ENCODE measurements around the gene DNAAF8.
"Not testable (repeated sequence)": the region's sequence is repeated elsewhere in the genome, so short reads cannot be mapped to it uniquely, and the experiment has no call there.

The DNAAF8 gene

DNA sequence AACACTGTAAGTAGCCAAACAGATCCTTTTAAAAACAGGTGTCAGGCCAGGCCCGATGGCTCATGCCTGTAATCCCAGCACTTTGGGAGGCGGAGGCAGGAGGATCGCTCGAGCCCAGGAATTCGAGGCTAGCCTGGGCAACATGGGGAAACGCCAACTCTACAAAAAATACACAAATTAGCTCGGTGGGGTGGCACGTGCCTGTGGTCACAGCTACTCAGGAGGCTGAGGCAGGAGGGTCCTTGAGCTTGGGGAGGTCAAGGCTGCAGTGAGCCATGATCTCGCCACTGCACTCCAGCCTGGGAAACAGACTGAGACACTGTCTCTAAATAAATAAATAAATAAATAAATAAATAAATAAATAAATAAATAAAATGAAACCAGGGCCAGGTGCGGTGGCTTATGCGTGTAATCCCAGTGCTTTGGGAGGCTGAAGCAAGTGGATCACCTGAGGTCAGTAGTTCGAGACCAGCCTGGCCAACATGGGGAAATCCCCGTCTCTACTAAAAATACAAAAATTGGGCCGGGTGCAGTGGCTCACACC, 50.2 kb downstream of the DNAAF8 start:
- DNase-seq: not testable (repeated sequence)

DNA sequence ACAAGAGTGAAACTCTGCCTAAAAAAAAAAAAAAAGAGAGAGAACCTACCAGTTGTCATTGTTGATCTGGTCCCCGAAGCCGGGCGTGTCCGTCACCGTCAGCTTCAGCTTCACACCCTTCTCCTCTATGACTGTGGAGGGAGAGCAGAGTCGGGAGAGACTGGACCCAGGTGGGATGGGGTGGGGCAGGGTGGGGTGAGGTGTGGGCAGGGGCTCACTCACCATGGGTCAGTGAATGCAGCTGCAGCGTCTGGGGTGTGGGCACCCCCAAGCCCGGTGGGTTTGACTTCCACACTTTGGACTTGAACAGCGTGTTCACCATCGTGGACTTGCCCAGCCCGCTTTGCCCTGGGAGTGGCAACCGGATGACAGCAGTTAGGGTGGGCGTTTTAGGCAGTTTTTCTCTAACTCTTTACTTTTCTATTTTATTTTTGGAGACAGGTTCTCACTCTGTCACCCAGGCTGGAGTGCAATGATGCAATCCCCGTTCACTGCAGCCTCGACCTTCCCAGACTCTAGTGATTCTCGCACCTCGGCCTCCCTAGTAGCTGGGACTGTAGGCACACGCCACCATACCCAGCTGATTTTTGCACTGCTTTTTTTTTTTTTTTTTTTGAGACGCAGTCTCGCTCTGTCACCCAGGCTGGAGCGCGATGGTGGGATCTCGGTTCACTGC, 51.6 kb downstream of the DNAAF8 start:
- no peak for DNase-seq

DNA sequence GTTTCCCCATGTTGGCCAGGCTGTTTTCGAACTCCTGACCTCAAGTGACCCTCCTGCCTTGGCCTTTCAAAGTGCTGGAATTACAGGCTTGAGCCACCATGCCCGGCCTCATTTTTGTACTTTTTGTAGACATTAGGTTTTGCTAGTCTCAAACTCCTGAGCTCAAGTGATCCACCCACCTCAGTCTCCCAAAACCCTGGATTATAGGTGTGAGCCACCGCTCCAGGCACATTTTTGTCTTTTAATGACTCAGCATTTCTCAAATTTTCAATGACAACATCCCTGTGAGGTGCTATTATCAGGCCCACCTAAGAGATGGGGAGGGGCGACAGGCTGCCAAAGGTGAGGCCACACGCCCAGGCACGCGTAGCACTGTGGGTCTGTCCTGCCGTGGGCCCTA, 52.7 kb downstream of the DNAAF8 start:
- DNase-seq: no peak

DNA sequence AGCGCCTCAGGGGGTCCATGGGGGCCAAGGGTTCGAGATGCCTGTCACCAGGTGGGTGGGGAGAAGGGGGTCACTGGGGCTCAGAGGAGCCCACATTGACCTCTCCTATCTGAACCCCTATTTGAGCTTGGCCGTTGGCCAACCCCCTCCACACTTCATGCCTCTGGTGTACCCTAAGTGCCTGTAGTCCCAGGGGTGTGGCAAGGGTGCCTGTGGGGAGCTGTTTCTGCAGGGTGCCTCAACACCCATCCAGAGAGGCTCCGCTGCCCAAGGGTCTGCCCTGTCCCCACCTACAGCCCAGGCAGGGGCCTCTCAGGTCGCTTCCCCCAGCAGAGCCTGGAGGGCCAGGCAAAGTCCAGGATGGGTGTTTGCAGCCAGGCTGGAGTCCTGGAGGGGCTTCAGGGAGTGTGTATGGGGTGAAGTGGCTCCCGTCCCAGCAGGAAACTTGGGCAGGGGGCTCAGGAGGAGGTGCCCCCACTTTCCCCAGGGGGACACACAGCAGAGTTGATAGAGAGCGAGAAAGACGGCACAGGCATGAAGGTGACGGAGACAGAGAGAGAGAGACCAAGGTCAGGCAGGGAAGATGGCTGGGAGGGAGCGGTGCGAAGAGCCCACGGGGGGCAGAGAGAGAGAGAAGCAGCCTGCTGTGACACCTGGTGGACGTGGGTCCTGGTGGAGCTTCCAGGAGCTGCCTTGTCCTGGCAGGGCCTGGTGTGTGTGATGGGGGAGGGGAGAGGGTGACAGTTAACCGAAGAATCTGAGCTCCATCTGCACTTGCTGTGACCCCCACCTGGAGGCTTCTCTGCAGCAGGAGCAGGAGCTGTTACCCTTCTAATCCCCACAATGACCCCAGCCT, 53.5 kb downstream of the DNAAF8 start, which contains the start of gene SEPTIN12:
SEPTIN12 (minus strand) TSS at position 719 of the 856 bp plus-strand sequence; CDS start at position 19, 700 bp downstream.
- peak; percentile 24 to 37 for DNase-seq

DNA sequence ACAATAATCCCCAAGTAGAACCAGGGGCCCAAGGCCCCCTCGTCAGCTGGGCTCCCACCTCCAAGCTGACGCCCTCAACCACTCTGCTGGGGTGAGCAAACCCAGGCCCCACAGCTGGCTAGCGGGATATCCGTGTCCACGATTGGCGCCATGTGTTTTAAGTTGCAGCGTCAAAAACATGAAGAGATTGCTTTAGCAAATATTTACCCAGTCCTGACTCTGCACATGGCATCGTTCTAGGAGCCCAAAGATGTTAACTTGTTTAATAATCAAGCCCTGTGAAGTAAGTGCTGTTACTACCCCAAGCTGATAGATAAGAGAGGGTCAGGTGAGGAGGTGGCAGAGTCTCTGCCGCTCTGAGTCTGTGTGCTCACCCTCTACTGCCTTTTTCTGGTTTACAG, 54.2 kb downstream of the DNAAF8 start:
- DNase-seq: no peak

DNA sequence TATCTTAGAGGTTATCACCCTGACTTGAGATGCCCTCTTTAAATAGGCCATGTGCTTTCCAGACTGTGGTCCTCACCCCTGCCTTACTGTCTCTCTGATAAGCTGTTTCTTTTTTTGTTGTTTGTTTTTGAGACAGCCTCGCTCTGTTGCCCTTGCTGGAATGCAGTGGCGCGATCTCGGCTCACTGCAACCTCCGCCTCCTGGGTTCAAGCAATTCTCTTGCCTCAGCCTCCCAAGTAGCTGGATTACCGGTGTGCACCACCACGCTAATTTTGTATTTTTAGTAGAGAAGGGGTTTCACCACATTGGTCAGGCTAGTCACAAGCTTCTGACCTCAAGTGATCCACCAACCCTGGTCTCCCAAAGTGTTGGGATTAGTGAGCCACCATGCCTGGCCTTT, 54.6 kb downstream of the DNAAF8 start:
- DNase-seq: no peak

DNA sequence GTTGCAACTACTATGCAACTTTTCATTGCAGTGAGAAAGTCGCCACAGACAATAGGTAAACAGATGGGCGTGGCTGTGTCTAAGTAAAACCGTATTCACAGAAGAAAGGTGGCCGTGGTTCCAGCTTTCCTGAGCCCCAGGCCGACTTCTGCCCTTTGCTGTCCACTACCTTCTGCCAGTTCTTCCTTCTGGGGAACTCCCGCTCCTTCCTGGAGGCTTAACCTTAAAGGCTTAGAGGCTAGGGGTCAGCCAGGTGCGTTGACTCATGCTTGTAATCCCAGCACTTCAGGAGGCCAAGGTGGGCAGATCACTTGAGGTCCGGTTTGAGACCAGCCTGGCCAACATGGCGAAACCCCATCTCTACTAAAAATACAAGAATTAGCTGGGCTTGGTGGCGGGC, 55.9 kb downstream of the DNAAF8 start:
- no peak for DNase-seq

DNA sequence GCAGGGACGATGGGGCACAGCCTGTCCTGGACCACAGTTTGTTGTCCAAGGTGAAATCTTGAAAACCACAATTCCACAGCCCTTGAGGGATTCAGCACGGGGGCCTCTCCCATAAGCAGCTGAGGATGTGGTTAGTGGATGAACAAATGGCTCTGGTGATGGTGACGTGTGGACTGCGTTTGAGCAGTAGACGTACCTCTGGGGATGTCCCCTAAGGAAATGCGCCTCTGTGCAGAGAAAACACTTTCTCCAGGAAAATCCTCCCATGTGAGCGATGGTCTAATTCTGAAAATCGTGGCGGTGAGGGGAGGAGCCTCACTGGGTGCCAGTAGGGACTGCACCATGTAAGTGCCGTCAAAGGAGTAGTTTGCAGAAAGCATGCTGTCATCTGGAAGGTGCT, 56.5 kb downstream of the DNAAF8 start:
- DNase-seq: no peak

DNA sequence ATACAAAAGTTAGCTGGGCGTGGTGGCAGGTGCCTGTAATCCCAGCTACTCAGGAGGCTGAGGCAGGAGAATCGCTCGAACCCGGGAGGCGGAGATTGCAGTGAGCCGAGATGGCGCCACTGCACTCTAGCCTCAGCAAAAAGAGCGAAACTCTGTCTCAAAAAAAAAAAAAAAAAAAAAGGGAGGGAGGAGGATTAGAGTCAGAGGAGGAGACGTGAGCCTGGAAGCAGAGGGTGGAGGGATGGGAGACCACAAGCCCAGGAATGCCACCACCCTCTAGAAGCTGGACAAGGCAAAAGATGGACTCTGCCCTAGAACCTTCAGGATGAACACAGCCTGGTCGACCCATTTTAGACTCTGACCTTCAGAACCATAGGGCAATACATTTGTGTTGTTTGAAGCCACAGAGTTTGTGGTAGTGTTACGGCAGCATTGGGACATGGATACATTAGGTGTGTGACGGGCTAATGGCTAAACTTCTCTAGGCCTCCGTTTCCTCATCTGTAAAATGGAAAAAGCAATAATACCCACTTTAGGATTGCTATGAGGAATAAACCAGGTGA, 58.7 kb downstream of the DNAAF8 start:
- DNase-seq: no peak

DNA sequence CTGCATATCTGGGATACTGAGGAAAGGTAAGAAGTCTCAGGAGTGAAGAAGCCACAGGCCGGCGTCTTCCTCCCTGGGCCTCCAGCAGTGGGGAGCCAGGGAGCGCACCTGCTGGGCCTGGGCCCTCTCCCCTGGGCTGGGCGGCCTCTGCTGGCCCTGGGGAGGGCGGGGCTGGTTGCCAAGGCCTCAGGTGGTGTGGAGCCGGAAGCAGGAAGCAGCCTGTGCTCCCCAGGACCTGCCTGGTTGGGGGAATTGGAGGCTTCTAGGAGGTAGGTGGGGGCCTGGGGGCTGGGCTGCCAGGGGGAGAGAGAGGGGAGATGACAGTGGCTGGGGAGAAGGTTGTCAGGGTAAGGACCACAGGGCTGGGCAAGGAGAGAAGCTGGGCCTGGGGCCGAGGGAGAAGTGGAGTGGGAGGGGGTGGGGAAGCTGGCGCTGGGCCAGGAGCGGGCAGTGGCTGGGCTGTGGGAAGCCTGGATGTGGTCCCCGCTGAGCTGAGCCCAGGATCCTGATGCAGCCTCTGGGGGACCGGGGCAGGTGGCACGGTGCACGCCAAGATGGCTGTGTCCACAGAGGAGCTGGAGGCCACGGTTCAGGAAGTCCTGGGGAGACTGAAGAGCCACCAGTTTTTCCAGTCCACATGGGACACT, 61.0 kb downstream of the DNAAF8 start, which contains the start of gene SMIM22:
SMIM22 (plus strand) TSS at position 189 of the 647 bp plus-strand sequence; CDS start at position 555, 366 bp downstream.
- peak; percentile 68 to 70 for DNase-seq

DNA sequence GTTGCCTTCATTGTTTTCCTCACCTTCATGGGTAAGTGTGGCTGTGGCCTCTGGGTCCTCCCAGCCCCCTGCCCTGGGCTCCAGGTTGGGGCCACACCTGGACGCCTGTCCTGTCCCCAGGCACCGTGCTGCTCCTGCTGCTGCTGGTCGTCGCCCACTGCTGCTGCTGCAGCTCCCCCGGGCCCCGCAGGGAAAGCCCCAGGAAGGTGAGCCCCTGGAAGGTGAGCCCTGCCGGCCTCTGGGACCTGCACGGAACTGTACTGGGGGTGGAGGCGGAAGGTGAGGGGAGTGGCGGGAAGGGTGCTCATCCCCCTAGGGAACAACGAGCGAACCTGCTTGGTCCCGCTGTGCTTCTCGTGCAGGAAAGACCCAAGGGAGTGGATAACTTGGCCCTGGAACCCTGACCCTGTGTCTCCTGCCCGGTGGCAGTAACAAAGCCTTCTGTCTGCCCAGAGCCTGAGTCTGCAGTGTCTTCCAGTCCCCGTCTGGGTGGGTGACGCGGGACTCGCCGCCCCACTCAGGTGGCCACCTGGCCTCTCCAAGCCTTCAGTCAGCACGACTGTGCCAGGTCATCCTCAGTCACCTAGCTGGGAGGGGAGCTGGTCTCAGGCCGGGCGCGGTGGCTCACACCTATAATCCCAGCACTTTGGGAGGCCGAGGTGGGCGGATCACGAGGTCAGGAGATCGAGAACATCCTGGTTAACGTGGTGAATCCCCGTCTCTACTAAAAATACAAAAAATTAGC, 61.7 kb downstream of the DNAAF8 start:
- DNase-seq: no peak

DNA sequence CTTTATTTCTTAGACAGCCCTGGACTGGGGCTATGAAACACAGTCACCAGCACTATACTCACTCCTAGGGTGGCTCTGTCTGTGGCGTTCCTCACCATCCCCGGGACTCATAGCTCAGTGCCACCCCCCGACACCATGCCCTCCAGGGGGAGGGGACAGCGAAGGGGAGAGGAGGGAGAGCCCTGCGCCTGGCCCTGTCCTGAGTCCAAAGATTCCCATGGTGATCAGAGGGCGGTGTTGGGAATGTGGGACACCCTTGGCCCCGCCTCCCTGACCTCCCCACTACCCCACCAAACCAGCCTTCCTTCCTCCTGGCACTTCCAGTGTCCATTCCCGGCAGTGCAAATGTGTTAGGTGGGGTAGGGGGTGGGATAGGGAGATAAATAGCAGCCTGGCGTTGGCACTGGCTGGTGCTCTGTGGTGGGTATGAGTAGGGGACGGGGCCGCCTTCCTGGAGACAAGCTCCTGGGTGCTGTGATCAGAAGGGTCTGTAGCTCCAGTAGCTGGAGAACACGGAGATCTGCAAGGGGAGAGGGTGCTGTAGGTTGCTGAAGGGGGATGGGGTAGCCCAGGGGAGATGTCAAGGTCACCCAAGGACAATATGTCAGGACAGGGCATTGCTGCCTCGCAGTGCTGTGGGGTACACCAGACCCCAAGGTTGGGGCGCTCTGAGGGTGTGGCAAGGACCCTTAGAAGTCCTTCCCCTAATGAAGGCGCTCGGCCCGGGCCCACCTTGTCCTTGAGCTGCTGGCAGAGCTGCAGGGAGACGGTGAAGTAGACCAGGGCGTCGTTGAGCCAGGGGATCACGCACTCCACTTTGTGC, 62.9 kb downstream of the DNAAF8 start:
- DNase-seq: no peak

DNA sequence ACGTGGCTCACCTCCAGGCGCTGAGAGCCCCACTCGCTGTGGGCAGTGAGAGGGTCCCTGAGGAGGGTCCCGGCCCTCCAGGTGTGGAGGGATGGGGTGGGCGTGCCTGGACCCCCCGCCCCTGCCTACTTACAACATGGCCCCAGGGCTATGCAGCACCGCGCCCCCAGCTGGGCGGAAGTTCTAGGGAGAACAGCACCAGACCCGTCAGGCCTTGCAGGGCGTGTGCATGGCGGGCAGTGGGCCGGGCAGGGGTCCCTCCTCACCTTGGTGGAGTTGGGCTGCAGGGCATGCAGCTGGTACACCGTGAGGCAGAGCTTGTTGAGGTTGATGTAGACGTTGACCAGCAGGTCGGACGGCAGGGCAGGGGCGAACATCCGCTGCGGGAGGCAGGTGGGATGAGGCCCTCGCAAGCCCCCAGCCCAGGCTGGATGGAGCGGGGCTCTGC, 63.5 kb downstream of the DNAAF8 start:
- no peak for DNase-seq

DNA sequence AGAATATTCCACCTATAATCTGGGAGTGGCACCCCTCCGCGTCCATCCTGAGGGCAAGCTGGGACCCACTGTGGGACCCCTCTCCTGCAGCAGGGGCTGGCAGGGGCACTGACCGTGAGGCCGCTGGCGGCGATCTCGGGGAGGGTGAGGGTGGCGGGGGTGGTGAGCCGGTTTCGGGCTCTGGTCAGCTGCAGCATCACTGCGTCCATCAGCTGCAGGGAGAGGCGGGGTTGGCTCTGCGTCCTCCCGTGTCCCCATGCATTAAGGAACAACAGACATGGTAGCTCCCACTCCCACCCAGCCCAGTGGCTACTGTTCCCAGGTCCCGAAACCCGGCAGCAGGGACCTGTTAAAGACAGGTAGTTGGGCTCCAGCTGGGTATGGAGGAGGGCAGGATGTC, 64.1 kb downstream of the DNAAF8 start:
- no peak for DNase-seq

Measured in SHP77 (cell line).